ENCODE data around the gene SOX13. TPM values are rescaled to one million over a fixed set of nuclear protein-coding genes. Genes with fewer than 3 reads are reported as not detected.
A peak's percentile ranks its signal among the peaks of the same experiment; 100 is the strongest.
"Not testable (repeated sequence)": the region's sequence is repeated elsewhere in the genome, so short reads cannot be mapped to it uniquely, and the experiment has no call there.

SOX13 gene
- polyA plus RNA-seq, 6 donors from 2014 or later = not detected

GRCh38 chr1:204044448-204044847 is 28.5 kb upstream of the SOX13 start:
- Mint-ChIP-seq H3K27ac (no peak overlapping the region), H3K36me3 (no peaks in the 10 kb centered on the region), H3K4me3 (no peak overlapping the region), H3K4me1 (no peaks in the 10 kb centered on the region), H3K27me3 (peaks cover 9 to 49% (median 11%) of the 10 kb centered on the region in 3 donors), H3K9me3 (peaks cover 0 to 8% (median 3%) of the 10 kb centered on the region in 7 donors)
- DNase-seq = no peak
- no peak for ATAC-seq (ENCODE audit: low read depth in 2 of 2)

GRCh38 chr1:204045430-204045829 is 27.5 kb upstream of the SOX13 start:
- Mint-ChIP-seq H3K27ac (peak overlapping the region in 1 of 6 donors; percentile 5), H3K27me3 (peaks cover 13 to 54% (median 17%) of the 10 kb centered on the region in 3 donors), H3K36me3 (no peaks in the 10 kb centered on the region), H3K4me3 (no peak overlapping the region), H3K9me3 (peaks cover 1 to 8% (median 3%) of the 10 kb centered on the region in 7 donors), H3K4me1 (no peaks in the 10 kb centered on the region)
- no peak for DNase-seq
- no peak for ATAC-seq (ENCODE audit: low read depth in 2 of 2)

- ATAC-seq (ENCODE audit: low read depth in 2 of 2) = no peak
- no peaks in the 10 kb centered on the region for H3K4me1 Mint-ChIP-seq
- DNase-seq = no peak
- H3K4me3 Mint-ChIP-seq = no peak overlapping the region
- peaks cover 16 to 49% (median 17%) of the 10 kb centered on the region in 3 donors for H3K27me3 Mint-ChIP-seq
- H3K27ac Mint-ChIP-seq = peak overlapping the region in 1 of 6 donors; percentile 19
- H3K9me3 Mint-ChIP-seq = peaks cover 1 to 8% (median 3%) of the 10 kb centered on the region in 7 donors
- H3K36me3 Mint-ChIP-seq = no peaks in the 10 kb centered on the region
Measured at GRCh38 chr1:204046346-204046745, 26.6 kb upstream of the SOX13 start.

- peaks cover 15 to 49% (median 17%) of the 10 kb centered on the region in 3 donors for H3K27me3 Mint-ChIP-seq
- H3K4me3 Mint-ChIP-seq; H3K27ac Mint-ChIP-seq; ATAC-seq (ENCODE audit: low read depth in 2 of 2); H3K9me3 Mint-ChIP-seq; H3K36me3 Mint-ChIP-seq; H3K4me1 Mint-ChIP-seq; DNase-seq: not testable (repeated sequence)
Measured at GRCh38 chr1:204048796-204049195, 24.1 kb upstream of the SOX13 start.

- H3K27me3 Mint-ChIP-seq = peaks cover 10 to 36% (median 20%) of the 10 kb centered on the region in 3 donors
- ATAC-seq (ENCODE audit: low read depth in 2 of 2) (no peak), DNase-seq (no peak)
- H3K9me3 Mint-ChIP-seq = peaks cover 0 to 3% (median 0%) of the 10 kb centered on the region in 7 donors
- no peaks in the 10 kb centered on the region for H3K36me3 Mint-ChIP-seq
- no peak overlapping the region for H3K4me3 Mint-ChIP-seq
- H3K4me1 Mint-ChIP-seq = no peaks in the 10 kb centered on the region
- H3K27ac Mint-ChIP-seq = no peak overlapping the region
Measured at GRCh38 chr1:204051258-204051657, 21.7 kb upstream of the SOX13 start.

GRCh38 chr1:204051718-204052117 is 21.2 kb upstream of the SOX13 start:
- ATAC-seq (ENCODE audit: low read depth in 2 of 2) (no peak), DNase-seq (no peak)
- H3K4me3 Mint-ChIP-seq = no peak overlapping the region
- peaks cover 10 to 33% (median 21%) of the 10 kb centered on the region in 3 donors for H3K27me3 Mint-ChIP-seq
- H3K27ac Mint-ChIP-seq = no peak overlapping the region
- no peaks in the 10 kb centered on the region for H3K4me1 Mint-ChIP-seq
- H3K9me3 Mint-ChIP-seq = peaks cover 0 to 3% (median 0%) of the 10 kb centered on the region in 7 donors
- no peaks in the 10 kb centered on the region for H3K36me3 Mint-ChIP-seq

- no peak for ATAC-seq (ENCODE audit: low read depth in 2 of 2)
Measured at GRCh38 chr1:204053893-204054292, 19.0 kb upstream of the SOX13 start.

GRCh38 chr1:204059970-204060369 is 12.9 kb upstream of the SOX13 start:
- Mint-ChIP-seq H3K4me1 (no peaks in the 10 kb centered on the region), H3K36me3 (no peaks in the 10 kb centered on the region), H3K4me3 (no peak overlapping the region), H3K9me3 (peaks cover 0 to 1% (median 0%) of the 10 kb centered on the region in 7 donors), H3K27me3 (peaks cover 13 to 31% (median 23%) of the 10 kb centered on the region in 3 donors), H3K27ac (no peak overlapping the region)
- DNase-seq = no peak
- ATAC-seq (ENCODE audit: low read depth in 2 of 2) = no peak

More at GRCh38 chr1:204053893-204054292, 19.0 kb upstream of the SOX13 start:
- Mint-ChIP-seq H3K9me3 (peaks cover 0 to 3% (median 0%) of the 10 kb centered on the region in 7 donors), H3K4me3 (no peak overlapping the region), H3K27ac (no peak overlapping the region), H3K27me3 (peaks cover 10 to 39% (median 21%) of the 10 kb centered on the region in 3 donors), H3K4me1 (no peaks in the 10 kb centered on the region), H3K36me3 (no peaks in the 10 kb centered on the region)
- DNase-seq = no peak

GRCh38 chr1:204062106-204062505 is 10.8 kb upstream of the SOX13 start:
- H3K4me3 Mint-ChIP-seq = no peak overlapping the region
- no peak for ATAC-seq (ENCODE audit: low read depth in 2 of 2)
- H3K4me1 Mint-ChIP-seq = peaks cover 0 to 5% (median 3%) of the 10 kb centered on the region in 3 donors
- no peaks in the 10 kb centered on the region for H3K36me3 Mint-ChIP-seq
- no peak for DNase-seq
- peak overlapping the region in 1 of 6 donors; percentile 60 for H3K27ac Mint-ChIP-seq
- peaks cover 13 to 27% (median 17%) of the 10 kb centered on the region in 3 donors for H3K27me3 Mint-ChIP-seq
- no peaks in the 10 kb centered on the region for H3K9me3 Mint-ChIP-seq

- peaks cover 36 to 45% (median 42%) of the 10 kb centered on the region in 3 donors for H3K27me3 Mint-ChIP-seq
- peaks cover 4 to 11% (median 7%) of the 10 kb centered on the region in 7 donors for H3K9me3 Mint-ChIP-seq
- peaks cover 9 to 10% of the 10 kb centered on the region in 2 donors for H3K36me3 Mint-ChIP-seq
- DNase-seq = no peak
- peaks cover 0 to 5% (median 3%) of the 10 kb centered on the region in 3 donors for H3K4me1 Mint-ChIP-seq
- ATAC-seq (ENCODE audit: low read depth in 2 of 2) = no peak
- no peak overlapping the region for H3K4me3 Mint-ChIP-seq
- H3K27ac Mint-ChIP-seq = no peak overlapping the region
Measured at GRCh38 chr1:204065174-204065985, 7.5 kb upstream of the SOX13 start.

GRCh38 chr1:204065986-204066300 is 7.0 kb upstream of the SOX13 start:
- Mint-ChIP-seq H3K27ac (no peak overlapping the region), H3K36me3 (peaks cover 9 to 10% of the 10 kb centered on the region in 2 donors), H3K27me3 (peaks cover 39 to 48% (median 46%) of the 10 kb centered on the region in 3 donors), H3K4me1 (peaks cover 0 to 5% (median 3%) of the 10 kb centered on the region in 3 donors), H3K4me3 (no peak overlapping the region), H3K9me3 (peaks cover 4 to 11% (median 7%) of the 10 kb centered on the region in 7 donors)
- ATAC-seq (ENCODE audit: low read depth in 2 of 2) (no peak), DNase-seq (no peak)

- Mint-ChIP-seq H3K9me3 (peaks cover 4 to 11% (median 7%) of the 10 kb centered on the region in 7 donors), H3K27me3 (peaks cover 45 to 68% (median 55%) of the 10 kb centered on the region in 3 donors), H3K4me1 (peaks cover 0 to 8% (median 7%) of the 10 kb centered on the region in 3 donors), H3K27ac (no peak overlapping the region), H3K4me3 (no peak overlapping the region), H3K36me3 (peaks cover 9 to 10% of the 10 kb centered on the region in 2 donors)
- no peak for DNase-seq
- no peak for ATAC-seq (ENCODE audit: low read depth in 2 of 2)
Measured at GRCh38 chr1:204067935-204068334, 5.0 kb upstream of the SOX13 start.

- peaks cover 8 to 21% (median 9%) of the 10 kb centered on the region in 3 donors for H3K4me1 Mint-ChIP-seq
- H3K27me3 Mint-ChIP-seq = peaks cover 42 to 79% (median 71%) of the 10 kb centered on the region in 3 donors
- peaks cover 9 to 10% of the 10 kb centered on the region in 2 donors for H3K36me3 Mint-ChIP-seq
- no peak for ATAC-seq (ENCODE audit: low read depth in 2 of 2)
- H3K4me3 Mint-ChIP-seq = no peak overlapping the region
- no peak for DNase-seq
- H3K9me3 Mint-ChIP-seq = peaks cover 4 to 11% (median 7%) of the 10 kb centered on the region in 7 donors
- H3K27ac Mint-ChIP-seq = no peak overlapping the region
Measured at GRCh38 chr1:204069887-204070286, 3.0 kb upstream of the SOX13 start.

GRCh38 chr1:204070895-204071294 is 2.0 kb upstream of the SOX13 start:
- DNase-seq (no peak), ATAC-seq (ENCODE audit: low read depth in 2 of 2) (no peak)
- Mint-ChIP-seq H3K27me3 (peaks cover 52 to 82% (median 75%) of the 10 kb centered on the region in 3 donors), H3K27ac (no peak overlapping the region), H3K4me3 (peak overlapping the region in 1 of 8 donors; percentile 1), H3K36me3 (peaks cover 9 to 10% of the 10 kb centered on the region in 2 donors), H3K9me3 (peaks cover 4 to 12% (median 7%) of the 10 kb centered on the region in 7 donors), H3K4me1 (peaks cover 8 to 24% (median 14%) of the 10 kb centered on the region in 3 donors)

Measured in naive B cell (primary cell).